Left lung (tissue), 10 donors: ENCODE results near the gene DIP2C. TPM values are rescaled to one million over a fixed set of nuclear protein-coding genes. Genes with fewer than 3 reads are reported as not detected.
"Not testable (repeated sequence)": the region's sequence is repeated elsewhere in the genome, so short reads cannot be mapped to it uniquely, and the experiment has no call there.

Experiments
- ATAC-seq: fragments of 200-7000 bp; cut with Tn5 transposase; one replicate; pipeline ENCODE4 v1.9.1; 2020; ENCODE audit warnings: moderate library complexity
- DNase-seq, 4 donors: peaks; one replicate each; pipeline ENCODE4 v3.0.0-alpha.2; 2013 to 2020
- H3K27ac ChIP-seq, 2 donors: fragments of 200-600 bp; sonication (generic) in 1 of 2; one replicate each; pipeline versions ENCODE4 v1.5.0 to v1.8.0; 2020 to 2021
- H3K27me3 ChIP-seq, 2 donors: fragments of 200-600 bp; sonication (generic) in 1 of 2; one replicate each; pipeline versions ENCODE4 v1.5.0 to v1.8.0; 2020 to 2021
- H3K36me3 ChIP-seq, 2 donors: fragments of 200-600 bp; sonication (generic) in 1 of 2; one replicate each; pipeline versions ENCODE4 v1.5.0 to v1.8.0; 2020 to 2021
- H3K4me1 ChIP-seq, 2 donors: fragments of 200-600 bp; one replicate each; pipeline ENCODE4 v1.8.0; 2021
- H3K4me3 ChIP-seq, 2 donors: fragments of 200-600 bp; sonication (generic) in 1 of 2; one replicate each; pipeline versions ENCODE4 v1.5.0 to v1.8.0; 2020 to 2021; ENCODE audit warnings: mild to moderate bottlenecking in 1 of 2
- H3K9me3 ChIP-seq, 2 donors: fragments of 200-600 bp; sonication (generic) in 1 of 2; one replicate each; pipeline versions ENCODE4 v1.5.0 to v1.8.0; 2020 to 2021
- CTCF ChIP-seq, 2 donors: fragments of 200-600 bp; sonication (generic) in 1 of 2; IDR thresholded peaks; one replicate each; pipeline versions ENCODE4 v1.5.0 to v1.8.0; 2021; ENCODE audit warnings: antibody characterized with exemption in 2 of 2
- intact Hi-C, 2 donors: fragments of 100-400 bp; cut with DNase I; formaldehyde crosslinking; loops; one replicate each; pipeline versions ENCODE4 v1.11.2 to v1.14.2; 2022
- polyA plus RNA-seq, 6 donors: library from polyadenylated mRNA; unstranded; fragments of 120-200 nt; gene quantifications; one replicate each; pipeline ENCODE4 v1.2.1, GENCODE V29; 2013; ENCODE audit not compliant: insufficient read length in 6 of 6
- total RNA-seq, 2 donors: library from RNA; stranded (reverse); fragmentation: NEBNext Ultra II Directional; extraction: Animal tissue kit (Norgen Biotek cat#: 25700); gene quantifications; one replicate each; pipeline ENCODE4 v1.2.1, GENCODE V29; 2021
- donor health status: DM: no; HTN: yes; CAD: no.
- donor health status: DM: no; HTN: no; CAD: no.

Gene DIP2C
- total and polyA plus RNA-seq, 8 donors, result 10.5 to 22.5 (median 19.5) TPM

GRCh38 chr10:301536-301935 lies 387.9 kb downstream of the DIP2C start:
- Histone ChIP-seq H3K27me3 (no peaks in the 10 kb centered on the region), H3K27ac (no peak overlapping the region), H3K36me3 (no peaks in the 10 kb centered on the region), H3K9me3 (no peaks in the 10 kb centered on the region), H3K4me3 (no peak overlapping the region), H3K4me1 (no peaks in the 10 kb centered on the region)
- TF ChIP-seq CTCF (IDR thresholded peaks at IDR 0.05), result no peak
- intact Hi-C loops, result no loop called here
- ATAC-seq (no peak), DNase-seq (no peak)

GRCh38 chr10:300580-300979 lies 388.9 kb downstream of the DIP2C start:
- H3K9me3 ChIP-seq, H3K27ac ChIP-seq, H3K4me3 ChIP-seq, H3K4me1 ChIP-seq, ATAC-seq, DNase-seq, intact Hi-C loops, H3K36me3 ChIP-seq, H3K27me3 ChIP-seq: not testable (repeated sequence)

- intact Hi-C loops, result no loop called here
- no peak for ATAC-seq
- TF ChIP-seq CTCF (IDR thresholded peaks at IDR 0.05), result no peak
- no peak for DNase-seq
- H3K27me3 ChIP-seq, result no peaks in the 10 kb centered on the region
- H3K4me1 ChIP-seq, result no peaks in the 10 kb centered on the region
- no peaks in the 10 kb centered on the region for H3K9me3 ChIP-seq
- H3K36me3 ChIP-seq, result no peaks in the 10 kb centered on the region
- H3K4me3 ChIP-seq, result no peak overlapping the region
- no peak overlapping the region for H3K27ac ChIP-seq
These were observed 389.5 kb downstream of the DIP2C start for GRCh38 chr10:299969-300368.

GRCh38 chr10:299512-299911 lies 390.0 kb downstream of the DIP2C start:
- no peaks in the 10 kb centered on the region for H3K4me1 ChIP-seq
- DNase-seq (no peak), ATAC-seq (no peak)
- H3K9me3 ChIP-seq, result no peaks in the 10 kb centered on the region
- no peaks in the 10 kb centered on the region for H3K27me3 ChIP-seq
- no peaks in the 10 kb centered on the region for H3K36me3 ChIP-seq
- no peak overlapping the region for H3K27ac ChIP-seq
- no peak overlapping the region for H3K4me3 ChIP-seq
- intact Hi-C loops, result no loop called here
- TF ChIP-seq CTCF (IDR thresholded peaks at IDR 0.05), result no peak

GRCh38 chr10:298033-298432 lies 391.4 kb downstream of the DIP2C start:
- intact Hi-C loops, result no loop called here
- no peaks in the 10 kb centered on the region for H3K9me3 ChIP-seq
- H3K36me3 ChIP-seq, result no peaks in the 10 kb centered on the region
- peak overlapping the region in 1 of 2 donors; percentile 41 for H3K27ac ChIP-seq
- no peak overlapping the region for H3K4me3 ChIP-seq
- no peaks in the 10 kb centered on the region for H3K4me1 ChIP-seq
- no peaks in the 10 kb centered on the region for H3K27me3 ChIP-seq
- DNase-seq, result no peak
- TF ChIP-seq CTCF (IDR thresholded peaks at IDR 0.05), result no peak
- no peak for ATAC-seq

GRCh38 chr10:297567-297966 lies 391.9 kb downstream of the DIP2C start:
- ATAC-seq, result peak; percentile 34
- no peak for DNase-seq
- TF ChIP-seq CTCF (IDR thresholded peaks at IDR 0.05), result no peak
- Histone ChIP-seq H3K27me3 (no peaks in the 10 kb centered on the region), H3K36me3 (no peaks in the 10 kb centered on the region), H3K4me3 (no peak overlapping the region), H3K27ac (peak overlapping the region; percentile 41 to 53), H3K9me3 (no peaks in the 10 kb centered on the region), H3K4me1 (no peaks in the 10 kb centered on the region)
- intact Hi-C loops, result no loop called here
